GM19239 (cell line): ENCODE data around the gene FAM72C.
"Not testable (repeated sequence)": the region's sequence is repeated elsewhere in the genome, so short reads cannot be mapped to it uniquely, and the experiment has no call there.

Source experiments
- DNase-seq: peaks from one replicate; pipeline ENCODE4 v3.0.0; 2011; ENCODE audit warnings: low spot score; ENCODE audit not compliant: insufficient read length
- FAIRE-seq: peaks from 2 replicates; lab custom pipeline; 2011; peaks lifted over from hg19 to GRCh38; lab: Jason Lieb, UNC

Gene FAM72C

DNA sequence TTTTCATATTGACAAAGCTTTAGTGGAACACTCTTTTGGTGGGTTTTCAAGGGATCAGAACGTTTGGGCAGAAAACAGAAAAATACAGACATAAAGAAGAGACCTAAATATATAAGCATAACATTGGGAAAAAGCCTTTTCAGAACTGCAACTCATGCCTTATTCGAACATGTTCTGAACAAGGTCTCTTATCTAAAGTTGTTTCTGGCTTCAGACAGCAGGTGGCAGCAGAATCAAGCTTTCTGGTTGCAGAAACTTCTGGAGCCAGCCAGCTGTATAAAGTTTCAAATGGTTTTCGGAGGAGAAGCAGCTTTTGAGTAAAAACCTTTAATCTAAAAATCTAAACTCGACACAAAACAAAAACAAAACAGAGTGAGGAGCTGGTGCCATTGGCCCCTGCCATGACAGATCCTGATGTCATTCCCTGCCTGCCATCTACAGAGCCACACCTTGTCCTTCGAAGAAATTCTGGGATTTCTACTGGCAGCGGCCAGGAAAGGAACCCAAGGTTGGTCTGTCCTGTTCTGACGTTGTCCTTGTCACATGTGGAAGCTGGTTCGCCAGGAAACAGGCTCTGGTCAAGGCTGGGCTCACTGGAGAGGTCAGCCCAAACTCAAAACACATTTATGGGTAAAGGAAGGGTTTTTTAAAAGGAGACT is 35.2 kb downstream of the FAM72C start:
- not testable (repeated sequence) for DNase-seq, FAIRE-seq

- FAIRE-seq, DNase-seq: not testable (repeated sequence)
Measured at GRCh38 chr1:143919127-143919526, 52.7 kb downstream of the FAM72C start.

DNA sequence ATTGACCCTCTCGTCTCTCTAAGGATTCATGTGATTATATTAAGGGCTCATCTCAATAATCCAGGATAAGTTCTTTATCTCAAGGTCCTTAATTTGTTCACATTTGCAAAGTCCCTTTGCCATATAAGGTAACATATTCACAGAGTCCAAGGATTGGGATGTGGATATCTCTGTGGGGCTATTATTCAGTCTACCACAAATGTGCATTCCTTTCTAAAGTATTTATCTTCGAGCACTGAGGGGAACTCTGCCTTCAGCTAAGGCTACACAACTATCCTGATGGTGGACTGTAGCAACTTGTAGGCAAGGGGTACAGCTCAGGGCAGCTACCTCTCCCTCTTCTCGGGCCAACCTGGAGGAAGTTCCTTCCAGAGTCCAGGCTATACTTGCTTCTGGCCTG is 53.2 kb downstream of the FAM72C start:
- not testable (repeated sequence) for FAIRE-seq, DNase-seq

DNA sequence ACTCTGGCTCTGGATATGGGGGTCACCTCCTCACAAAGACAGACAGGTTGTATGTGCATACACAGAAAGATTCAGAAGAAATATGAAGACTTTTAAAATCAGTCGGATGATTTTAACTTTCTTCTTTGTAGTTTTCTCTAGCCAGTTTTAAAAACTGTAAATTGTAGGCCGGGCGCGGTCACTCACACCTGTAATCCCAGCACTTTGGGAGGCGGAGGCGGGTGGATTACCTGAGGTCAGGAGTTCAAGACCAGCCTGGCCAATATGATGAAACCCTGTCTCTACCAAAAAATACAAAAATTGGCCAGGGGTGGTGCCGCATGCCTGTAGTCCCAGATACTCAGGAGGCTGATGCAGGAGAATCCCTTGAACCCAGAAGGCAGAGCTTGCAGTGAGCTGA is 58.1 kb downstream of the FAM72C start:
- not testable (repeated sequence) for DNase-seq, FAIRE-seq
